T-cell (primary cell): Measurements from ENCODE around the gene C1QBP. TPM values are rescaled to one million over a fixed set of nuclear protein-coding genes. Genes with fewer than 3 reads are reported as not detected.

Source experiments
- ATAC-seq, 4 experiments: fragments of 200-7000 bp in 3 of 4; fragments of 150-1000 bp in 1 of 4; cut with Tn5 transposase; replicated peaks in 1 of 4; 1 replicate in 3 of 4; 2 replicates in 1 of 4; pipeline ENCODE4 v1.10.0; 2021; ENCODE audit warnings: moderate library complexity in 3 of 4, mild to moderate bottlenecking in 2 of 4, moderate number of reproducible peaks in 1 of 4
- CTCF ChIA-PET, 2 donors: fragments of 300-600 bp; sonication (Branson Sonifier 250); formaldehyde crosslinking; loops; one replicate each; lab custom pipeline; 2022; ENCODE audit warnings: antibody characterized with exemption in 2 of 2; lab: Charles Lee
- POLR2A ChIA-PET, 2 donors: fragments of 300-600 bp; sonication (Branson Sonifier 250); formaldehyde crosslinking; loops; one replicate each; lab custom pipeline; 2022; ENCODE audit warnings: antibody characterized with exemption in 2 of 2; lab: Charles Lee
- DNase-seq, 35 experiments: peaks; one replicate each; pipeline versions ENCODE4 v3.0.0 to v3.0.0-alpha.2; 2013 to 2023
- H3K27ac ChIP-seq: one replicate; pipeline ENCODE4 v1.5.1; 2013; ENCODE audit warnings: low read length
- H3K27me3 ChIP-seq, 2 experiments: replicated peaks in 1 of 2; 1 replicate in 1 of 2; 2 replicates in 1 of 2; pipeline versions ENCODE4 v1.6.1 to v1.7.0; 2013; ENCODE audit warnings: low read length in 1 of 2, mixed read lengths in 1 of 2; ENCODE audit not compliant: control insufficient read depth in 2 of 2, insufficient read depth in 2 of 2; ENCODE audit errors: extremely low read depth in 1 of 2
- H3K36me3 ChIP-seq, 2 donors: 1 replicate in 1 of 2; 2 replicates in 1 of 2; pipeline versions ENCODE4 v1.6.1 to v1.7.0; 2013; ENCODE audit warnings: low read length in 1 of 2; ENCODE audit not compliant: control insufficient read depth in 2 of 2, insufficient read depth in 1 of 2; ENCODE audit errors: extremely low read depth in 1 of 2
- H3K4me1 ChIP-seq, 2 experiments: 1 replicate in 1 of 2; 2 replicates in 1 of 2; pipeline versions ENCODE4 v1.6.1 to v1.7.0; 2013; ENCODE audit warnings: low read length in 2 of 2, mixed read lengths in 1 of 2; ENCODE audit not compliant: insufficient read depth in 2 of 2, control insufficient read depth in 1 of 2; ENCODE audit errors: extremely low read depth in 1 of 2
- H3K4me3 ChIP-seq, 2 donors: 1 replicate in 1 of 2; 2 replicates in 1 of 2; pipeline versions ENCODE4 v1.5.1 to v1.7.0; 2013; ENCODE audit warnings: mild to moderate bottlenecking in 2 of 2, low read length in 1 of 2, moderate library complexity in 1 of 2; ENCODE audit not compliant: control insufficient read depth in 1 of 2; ENCODE audit errors: extremely low read depth in 1 of 2
- H3K9me3 ChIP-seq: 2 replicates; pipeline ENCODE4 v1.7.0; 2013
- H3K27ac Mint-ChIP-seq, 2 donors: one replicate each; pipeline ENCODE4 v1.8.0; 2020 to 2021; ENCODE audit warnings: mild to moderate bottlenecking in 2 of 2, mixed read lengths in 2 of 2
- H3K27me3 Mint-ChIP-seq, 2 donors: one replicate each; pipeline ENCODE4 v1.8.0; 2021 to 2022; ENCODE audit warnings: mixed read lengths in 2 of 2
- H3K36me3 Mint-ChIP-seq: one replicate; pipeline ENCODE4 v1.8.0; 2021; ENCODE audit warnings: mixed read lengths
- H3K4me1 Mint-ChIP-seq, 3 donors: one replicate each; pipeline ENCODE4 v1.8.0; 2020 to 2022; ENCODE audit warnings: mixed read lengths in 3 of 3, mild to moderate bottlenecking in 1 of 3
- H3K4me3 Mint-ChIP-seq, 3 donors: one replicate each; pipeline ENCODE4 v1.8.0; 2020 to 2022; ENCODE audit warnings: mild to moderate bottlenecking in 3 of 3, mixed read lengths in 3 of 3, moderate library complexity in 3 of 3
- H3K9me3 Mint-ChIP-seq, 3 donors: one replicate each; pipeline ENCODE4 v1.8.0; 2020 to 2022; ENCODE audit warnings: mixed read lengths in 3 of 3
- WGBS: methylation state at CpG from one replicate; pipeline ENCODE4 v1.1.5; 2013; ENCODE audit warnings: missing lambda C conversion rate; ENCODE audit not compliant: insufficient coverage; 5-methylcytosine and 5-hydroxymethylcytosine counted together
- total RNA-seq, 35 experiments: library from RNA in 6 of 35; stranded (reverse) in 6 of 35; fragments of 120-200 nt in 1 of 35; gene quantifications; one replicate each; pipeline versions ENCODE4 v1.2.1 to v1.2.4 and lab custom pipeline; 2013 to 2026

C1QBP gene
- total RNA-seq, 5 donors from 2014 or later (not counting 1 experiment from before 2014, with no cell fraction given) = 60.1 to 102 (median 93.5) TPM

- Mint-ChIP-seq H3K27me3 (no peaks in the 10 kb centered on the region), H3K9me3 (no peaks in the 10 kb centered on the region), H3K27ac (peak within 1 kb of the TSS; percentile 98), H3K36me3 (peaks cover 27% of the 10 kb centered on the region), H3K4me3 (peak within 1 kb of the TSS; percentile 96 to 100 (median 99)), H3K4me1 (peaks cover 27 to 54% (median 52%) of the 10 kb centered on the region in 3 donors)
- no peaks in the 10 kb centered on the region for H3K27me3 ChIP-seq
- H3K4me1 ChIP-seq = peaks cover 14 to 33% of the 10 kb centered on the region in 2 experiments
- H3K36me3 ChIP-seq = peaks cover 6 to 59% of the 10 kb centered on the region in 2 donors
- ChIA-PET POLR2A (interaction anchor here (0.5 to 1.0 kb wide), 2 partner anchors 18 to 65 kb away, joined by 4 to 5 read pairs; no protein-coding TSS in a partner anchor), CTCF (interaction anchor here in 1 of 2 donors (0.6 to 2.0 kb wide), 3 partner anchors 20 to 370 kb away, joined by 3 to 18 read pairs (median 3); partner anchors contain the start of gene C1QBP)
- H3K9me3 ChIP-seq = no peaks in the 10 kb centered on the region
- H3K27ac ChIP-seq = peak within 1 kb of the TSS; percentile 98
- peak within 1 kb of the TSS; percentile 76 to 98 for H3K4me3 ChIP-seq
- DNase-seq (peak in 34 of 35 experiments; percentile 85 to 98 (median 94)), ATAC-seq (peak; percentile 87 to 95 (median 93))
- WGBS = 0% methylated on average over 36 of the region's 49 CpGs
These were observed 19.5 kb downstream of the C1QBP start, which contains the start of gene NUP88 for GRCh38 chr17:5419356-5419958. Gene NUP88 (minus strand): TSS chr17:5419662. CDS start chr17:5419650, 12 bp downstream.

- Mint-ChIP-seq H3K4me3 (peak overlapping the region; percentile 96 to 100 (median 99)), H3K27me3 (no peaks in the 10 kb centered on the region), H3K27ac (peak overlapping the region; percentile 98), H3K36me3 (peaks cover 27% of the 10 kb centered on the region), H3K4me1 (peaks cover 27 to 54% (median 53%) of the 10 kb centered on the region in 3 donors), H3K9me3 (no peaks in the 10 kb centered on the region)
- Histone ChIP-seq H3K4me1 (peaks cover 14 to 33% of the 10 kb centered on the region in 2 experiments), H3K36me3 (peaks cover 6 to 59% of the 10 kb centered on the region in 2 donors), H3K9me3 (no peaks in the 10 kb centered on the region), H3K4me3 (peak overlapping the region; percentile 76 to 98), H3K27me3 (no peaks in the 10 kb centered on the region), H3K27ac (peak overlapping the region; percentile 98)
- CTCF ChIA-PET = interaction anchor here in 1 of 2 donors (0.6 to 2.0 kb wide), 2 partner anchors 21 to 76 kb away, joined by 3 to 18 read pairs; partner anchors contain the start of gene C1QBP
- DNase-seq (peak; percentile 18 to 87 (median 69)), ATAC-seq (peak; percentile 13 to 60 (median 26))
- POLR2A ChIA-PET = interaction anchor here (0.5 to 1.0 kb wide), 2 partner anchors 17 to 66 kb away, joined by 4 to 5 read pairs; no protein-coding TSS in a partner anchor
- WGBS = 0% methylated on average over 21 of the region's 26 CpGs
These were observed 20.0 kb downstream of the C1QBP start for GRCh38 chr17:5418858-5419355.

- Histone ChIP-seq H3K27ac (peak overlapping the region; percentile 40), H3K4me1 (peaks cover 14 to 33% of the 10 kb centered on the region in 2 experiments), H3K36me3 (peaks cover 13 to 59% of the 10 kb centered on the region in 2 donors), H3K4me3 (no peak overlapping the region), H3K27me3 (no peaks in the 10 kb centered on the region), H3K9me3 (no peaks in the 10 kb centered on the region)
- H3K27me3 Mint-ChIP-seq = no peaks in the 10 kb centered on the region
- ChIA-PET POLR2A (interaction anchor here in 1 of 2 donors (1.0 kb wide), 1 partner anchor 11 kb away, joined by 3 read pairs; no protein-coding TSS in a partner anchor), CTCF (interaction anchor here in 1 of 2 donors (0.5 to 0.7 kb wide), 3 partner anchors 158 to 1848 kb away, joined by 3 to 6 read pairs (median 3); no protein-coding TSS in a partner anchor)
- peaks cover 36% of the 10 kb centered on the region for H3K36me3 Mint-ChIP-seq
- no peaks in the 10 kb centered on the region for H3K9me3 Mint-ChIP-seq
- peak overlapping the region; percentile 55 to 59 (median 58) for H3K4me3 Mint-ChIP-seq
- WGBS = no CpG with 5 or more reads among the region's 2 CpGs
- peaks cover 42 to 62% (median 61%) of the 10 kb centered on the region in 3 donors for H3K4me1 Mint-ChIP-seq
- ATAC-seq (no peak), DNase-seq (no peak)
- H3K27ac Mint-ChIP-seq = no peak overlapping the region
These were observed 22.1 kb downstream of the C1QBP start for GRCh38 chr17:5416901-5417300.

GRCh38 chr17:5413682-5414081 lies 25.3 kb downstream of the C1QBP start:
- H3K9me3 Mint-ChIP-seq = no peaks in the 10 kb centered on the region

GRCh38 chr17:5410594-5411272 lies 28.2 kb downstream of the C1QBP start:
- Histone ChIP-seq H3K4me1 (peaks cover 0 to 3% of the 10 kb centered on the region in 2 experiments), H3K4me3 (no peak overlapping the region), H3K27me3 (no peaks in the 10 kb centered on the region), H3K36me3 (peaks cover 26 to 91% of the 10 kb centered on the region in 2 donors), H3K9me3 (no peaks in the 10 kb centered on the region), H3K27ac (no peak overlapping the region)
- H3K27ac Mint-ChIP-seq = peak overlapping the region in 1 of 2 donors; percentile 61
- H3K27me3 Mint-ChIP-seq = no peaks in the 10 kb centered on the region
- ChIA-PET CTCF (no interaction called here), POLR2A (no interaction called here)
- DNase-seq = no peak
- H3K9me3 Mint-ChIP-seq = no peaks in the 10 kb centered on the region
- H3K4me1 Mint-ChIP-seq = peaks cover 37% of the 10 kb centered on the region in 3 donors
- ATAC-seq = no peak
- H3K36me3 Mint-ChIP-seq = peaks cover 37% of the 10 kb centered on the region
- 62% methylated on average over 7 of the region's 7 CpGs for WGBS
- no peak overlapping the region for H3K4me3 Mint-ChIP-seq

More at GRCh38 chr17:5413682-5414081, 25.3 kb downstream of the C1QBP start:
- ATAC-seq (no peak), DNase-seq (no peak)
- Mint-ChIP-seq H3K4me1 (peaks cover 42 to 59% (median 55%) of the 10 kb centered on the region in 3 donors), H3K36me3 (peaks cover 45% of the 10 kb centered on the region), H3K27me3 (no peaks in the 10 kb centered on the region), H3K4me3 (no peak overlapping the region), H3K27ac (no peak overlapping the region)
- Histone ChIP-seq H3K27ac (no peak overlapping the region), H3K4me1 (peaks cover 10 to 23% of the 10 kb centered on the region in 2 experiments), H3K9me3 (no peaks in the 10 kb centered on the region), H3K27me3 (no peaks in the 10 kb centered on the region), H3K36me3 (peaks cover 9 to 75% of the 10 kb centered on the region in 2 donors), H3K4me3 (no peak overlapping the region)
- CTCF ChIA-PET = interaction anchor here in 1 of 2 donors (0.6 to 1.1 kb wide), 3 partner anchors 25 to 107 kb away, joined by 3 to 4 read pairs (median 3); partner anchors contain the start of gene C1QBP
- POLR2A ChIA-PET = interaction anchor here in 1 of 2 donors (0.5 to 0.6 kb wide), 2 partner anchors 14 to 119 kb away, joined by 3 to 5 read pairs; no protein-coding TSS in a partner anchor
- WGBS = 37% methylated on average over 2 of the region's 4 CpGs
